Cerebellar nuclear complex (tissue), 1 donor: ENCODE measurements around the gene RPS24.
"Not testable (repeated sequence)": the region's sequence is repeated elsewhere in the genome, so short reads cannot be mapped to it uniquely, and the experiment has no call there.

Source experiments
- DNase-seq, 2 experiments: peaks; one replicate each; lab custom pipeline; 2025; lab: John Stamatoyannopoulos, UW

RPS24 gene

DNA sequence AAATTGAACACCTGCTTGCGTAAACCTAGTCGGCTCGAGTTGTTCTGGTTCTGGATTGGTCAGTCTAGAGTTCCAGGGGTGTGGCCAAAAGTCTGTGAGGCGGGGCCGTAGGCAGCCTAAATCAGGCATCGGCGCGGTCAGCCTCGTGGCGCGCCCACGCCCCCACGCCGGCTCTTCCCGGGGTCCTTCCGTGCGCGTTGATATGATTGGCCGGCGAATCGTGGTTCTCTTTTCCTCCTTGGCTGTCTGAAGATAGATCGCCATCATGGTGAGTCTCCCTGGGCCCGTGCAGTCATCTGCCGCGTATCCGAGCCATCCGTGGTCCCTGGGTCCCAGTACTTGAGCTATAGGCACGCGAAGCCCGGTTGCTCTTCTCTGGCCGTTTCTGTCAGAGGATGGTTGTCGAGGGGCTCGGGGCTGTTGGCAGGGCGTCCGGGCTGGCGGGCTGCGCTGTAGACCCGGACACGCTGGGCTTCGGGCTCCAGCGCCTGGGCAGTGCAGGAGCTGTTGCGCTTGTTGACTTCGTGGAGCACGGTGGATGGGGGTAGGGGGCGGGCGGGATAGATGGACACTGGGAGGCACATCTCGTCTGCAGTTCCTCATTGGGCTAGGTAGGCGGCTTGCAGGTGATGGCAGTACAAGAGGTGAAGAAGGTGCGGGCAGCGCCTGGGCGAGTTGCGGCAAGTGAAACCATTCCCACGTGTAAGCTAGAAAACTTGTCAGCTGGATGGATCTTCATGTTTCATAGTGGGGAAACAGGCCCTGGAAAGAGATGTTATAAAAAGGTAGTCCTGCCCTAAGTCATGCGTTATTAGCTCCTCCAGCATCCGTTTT is at the start of gene RPS24:
TSS of gene RPS24 (plus strand) at position 227 of the 834 bp plus-strand sequence. CDS start at position 266, 39 bp downstream.
- DNase-seq: peak; percentile 72 to 92

DNA sequence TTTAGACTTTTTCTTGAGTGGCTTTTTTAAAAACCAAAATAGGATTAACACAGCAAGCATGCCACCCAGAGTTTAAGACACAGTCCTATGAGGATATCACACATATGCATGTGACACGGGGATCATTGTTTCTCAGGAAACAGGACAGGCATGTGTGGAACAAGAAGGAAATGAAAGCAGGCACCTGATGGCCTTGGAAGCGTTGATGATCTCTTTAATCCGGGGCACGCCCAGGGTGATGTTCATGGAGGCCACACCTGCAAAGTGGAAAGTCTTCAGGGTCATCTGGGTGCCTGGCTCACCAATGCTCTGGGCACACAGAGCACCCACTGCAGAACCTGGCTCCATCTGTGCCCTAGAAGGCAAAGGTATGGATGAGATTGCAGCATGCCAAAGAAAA is 48.7 kb upstream of the RPS24 start:
- no peak for DNase-seq

DNA sequence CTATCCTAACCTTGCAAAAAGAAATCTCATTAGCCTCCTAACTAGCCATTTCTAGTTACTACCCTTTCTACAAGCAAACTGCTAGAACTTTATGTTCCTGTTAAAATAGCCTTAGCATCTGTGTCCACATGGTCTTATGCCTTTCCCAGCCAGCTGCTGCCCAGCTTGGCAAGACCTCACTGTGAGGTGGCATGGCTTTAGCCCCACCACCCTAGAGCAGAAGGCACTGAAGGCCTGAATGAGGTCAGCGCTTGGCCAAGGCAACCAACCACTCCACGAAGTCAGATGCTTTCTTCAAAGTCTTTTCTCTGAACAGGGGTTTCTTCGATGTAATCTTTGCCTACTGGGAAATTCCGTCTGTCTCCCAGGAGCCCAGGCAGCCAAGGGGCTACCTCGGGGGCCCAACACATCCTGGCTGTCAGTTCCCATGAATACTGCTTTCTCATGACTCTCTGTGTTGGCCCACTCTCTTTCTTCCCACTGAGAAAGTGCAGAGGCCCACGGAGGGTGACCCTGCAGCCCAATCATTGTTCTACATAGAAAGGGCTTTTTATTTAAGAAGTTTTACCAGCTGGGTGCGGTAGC is 45.9 kb upstream of the RPS24 start:
- no peak for DNase-seq

- DNase-seq: peak; percentile 25 to 65
Measured at GRCh38 chr10:77989081-77989724, 44.5 kb upstream of the RPS24 start.

DNA sequence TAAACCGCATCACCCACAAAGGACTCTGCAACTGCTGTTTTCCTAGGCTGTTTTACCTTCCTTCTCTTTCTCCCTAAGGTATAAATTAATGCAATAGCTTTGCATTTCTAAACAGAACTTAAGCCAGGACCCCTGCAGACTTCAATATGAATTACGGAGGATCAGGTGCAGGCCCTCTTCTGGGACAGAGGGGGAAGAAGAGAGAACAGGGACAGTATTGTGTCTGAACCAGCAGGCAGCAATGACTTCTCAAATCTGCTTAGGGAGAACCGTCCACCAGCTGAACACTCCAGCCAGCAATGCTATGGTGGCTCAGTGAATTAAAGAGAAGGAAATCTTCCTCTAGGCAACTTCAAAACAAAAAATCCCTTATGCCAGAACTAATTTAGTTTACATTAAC is 40.0 kb upstream of the RPS24 start:
- no peak for DNase-seq

DNA sequence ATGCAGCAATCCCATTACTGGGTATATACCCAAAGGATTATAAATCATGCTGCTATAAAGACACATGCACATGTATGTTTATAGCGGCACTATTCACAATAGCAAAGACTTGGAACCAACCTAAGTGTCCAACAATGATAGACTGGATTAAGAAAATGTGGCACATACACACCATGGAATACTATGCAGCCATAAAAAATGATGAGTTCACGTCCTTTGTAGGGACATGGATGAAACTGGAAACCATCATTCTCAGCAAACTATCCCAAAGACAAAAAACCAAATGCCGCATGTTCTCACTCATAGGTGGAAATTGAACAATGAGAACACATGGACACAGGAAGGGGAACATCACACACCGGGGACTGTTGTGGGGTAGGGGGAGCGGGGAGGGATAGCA is 34.9 kb upstream of the RPS24 start:
- not testable (repeated sequence) for DNase-seq

DNA sequence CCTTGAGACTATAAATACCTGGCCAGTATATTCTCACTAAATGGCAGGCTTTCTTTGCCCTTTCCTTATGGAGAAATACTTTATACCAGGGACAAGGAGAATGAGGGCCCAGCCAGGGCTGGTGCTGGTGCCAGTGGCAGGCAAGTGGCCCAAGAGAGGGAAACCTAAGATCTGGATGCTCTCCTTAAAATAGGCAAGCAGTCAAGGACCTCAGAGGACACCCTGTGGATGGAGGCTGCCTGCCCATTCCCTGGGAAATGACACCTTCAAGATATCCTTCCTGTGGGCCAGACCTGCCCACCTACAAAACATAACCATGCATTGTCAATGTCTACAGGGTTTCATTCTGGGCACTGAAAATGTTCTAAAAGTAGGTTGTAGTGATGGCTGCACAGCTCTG is 33.5 kb upstream of the RPS24 start:
- no peak for DNase-seq

DNA sequence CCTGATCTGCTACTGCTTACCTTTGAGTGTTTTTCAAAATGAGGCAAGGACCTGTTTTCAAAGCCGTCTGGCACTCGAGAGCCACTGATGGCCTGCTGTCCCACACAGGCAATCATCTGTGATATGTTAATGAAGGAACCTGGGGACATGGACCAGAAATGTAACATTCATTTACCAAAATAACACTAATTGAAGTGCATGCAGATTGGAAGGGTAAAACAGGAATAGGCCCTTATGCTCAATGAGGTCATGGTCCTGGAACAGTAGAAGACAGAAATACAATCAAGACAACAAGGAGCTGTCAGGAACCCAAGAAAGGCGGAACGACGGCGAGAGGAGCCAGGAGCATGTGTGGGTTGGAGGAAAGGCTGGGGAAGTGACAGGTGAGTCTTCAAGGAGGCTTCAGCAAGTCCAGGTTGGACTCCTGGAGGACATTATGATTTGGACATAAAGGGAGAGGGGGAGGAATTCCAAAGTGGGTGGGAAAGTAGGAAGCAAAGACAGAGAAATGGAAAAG is 32.6 kb upstream of the RPS24 start:
- DNase-seq: peak; percentile 27 to 47

DNA sequence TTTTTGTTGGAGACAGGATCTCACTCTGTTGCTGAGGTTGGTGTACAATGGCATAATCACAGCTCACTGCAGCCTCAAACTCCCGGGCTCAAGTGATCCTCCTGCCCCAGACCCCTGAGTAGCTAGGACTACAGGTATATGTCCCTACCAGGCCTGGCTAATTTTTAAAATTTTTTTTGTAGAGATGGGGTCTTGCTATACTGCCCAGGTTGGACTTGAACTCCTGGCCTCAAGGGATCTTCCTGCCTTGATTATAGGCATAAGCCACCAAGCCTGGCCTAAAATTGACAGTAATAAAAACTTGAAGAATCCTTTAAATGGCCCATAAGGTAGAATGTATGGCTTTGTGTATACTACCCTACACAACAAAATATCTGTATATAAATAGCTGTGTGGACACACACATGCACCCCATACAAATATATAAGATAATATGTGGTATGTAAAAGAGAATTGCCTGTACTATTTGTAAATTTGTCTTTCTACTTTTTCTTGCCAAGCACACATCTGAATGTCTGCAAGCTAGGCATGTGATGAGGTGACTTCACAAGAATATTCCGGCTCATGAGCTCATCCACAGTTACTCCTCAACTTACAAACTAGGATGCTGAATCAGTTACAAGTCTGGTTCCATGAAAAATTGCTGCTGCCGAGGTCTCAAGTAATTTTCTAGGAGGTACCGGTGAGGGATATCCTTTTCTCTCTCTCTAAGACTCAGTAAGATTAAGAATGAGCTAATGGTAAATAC is 30.9 kb upstream of the RPS24 start:
- no peak for DNase-seq

DNA sequence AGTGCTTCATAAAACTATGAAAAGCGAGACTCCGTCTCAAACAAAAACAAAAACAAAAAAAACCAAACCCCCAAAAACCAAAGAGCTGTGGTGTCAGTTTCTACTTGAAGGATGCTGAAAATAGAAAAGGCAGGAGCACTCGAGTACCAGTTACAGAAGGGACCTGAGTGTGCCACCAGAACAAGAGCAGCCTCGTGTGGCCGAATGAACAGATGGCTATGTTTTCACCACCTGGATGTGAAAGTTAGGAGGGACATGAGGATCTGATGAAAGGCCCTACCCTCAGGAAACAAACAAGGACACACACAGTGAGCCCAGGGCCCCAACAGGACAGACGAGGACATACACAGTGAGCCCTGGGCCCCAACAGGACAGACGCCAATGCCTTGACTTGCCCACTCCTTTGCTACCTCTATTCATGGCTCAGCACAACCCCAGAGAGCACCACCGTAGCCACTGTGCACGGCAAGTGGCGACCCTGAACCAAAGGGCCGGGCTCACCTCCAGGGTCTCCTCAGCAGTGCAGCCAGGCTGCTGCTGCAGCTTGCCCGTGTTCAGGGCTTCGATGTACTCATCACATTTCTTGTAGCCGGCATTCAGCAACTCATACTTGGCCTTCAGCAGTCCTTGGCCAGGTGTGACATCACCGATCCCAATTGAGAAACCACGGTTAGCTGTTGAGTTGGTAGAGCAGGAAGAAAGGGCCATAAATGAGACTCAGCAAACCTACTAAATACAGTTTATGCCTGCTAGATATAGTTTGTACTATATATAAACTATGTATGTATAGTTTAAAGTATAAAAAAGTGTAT is 29.2 kb upstream of the RPS24 start:
- peak in 1 of 2 experiments; percentile 6 for DNase-seq

DNA sequence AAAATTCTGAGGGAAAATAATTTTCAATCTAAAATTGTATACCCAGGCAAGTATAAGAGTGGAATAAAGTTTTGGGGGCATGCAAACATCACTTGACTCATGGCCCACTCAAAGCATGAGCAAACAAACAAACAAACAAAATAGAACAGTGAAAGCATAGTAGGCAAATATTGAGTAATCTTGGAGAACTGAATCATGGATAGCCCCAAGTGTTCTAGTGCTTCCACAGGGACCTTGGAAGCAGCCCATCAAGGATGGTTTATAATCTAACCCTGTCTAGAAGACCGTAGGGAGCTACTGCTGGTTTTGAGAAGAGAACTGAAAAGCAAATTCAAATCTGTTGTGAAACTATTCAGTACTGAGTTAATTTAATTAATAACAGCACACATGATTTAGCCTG is 26.5 kb upstream of the RPS24 start:
- no peak for DNase-seq

GRCh38 chr10:78009662-78010061 is 24.0 kb upstream of the RPS24 start:
- DNase-seq: no peak

DNA sequence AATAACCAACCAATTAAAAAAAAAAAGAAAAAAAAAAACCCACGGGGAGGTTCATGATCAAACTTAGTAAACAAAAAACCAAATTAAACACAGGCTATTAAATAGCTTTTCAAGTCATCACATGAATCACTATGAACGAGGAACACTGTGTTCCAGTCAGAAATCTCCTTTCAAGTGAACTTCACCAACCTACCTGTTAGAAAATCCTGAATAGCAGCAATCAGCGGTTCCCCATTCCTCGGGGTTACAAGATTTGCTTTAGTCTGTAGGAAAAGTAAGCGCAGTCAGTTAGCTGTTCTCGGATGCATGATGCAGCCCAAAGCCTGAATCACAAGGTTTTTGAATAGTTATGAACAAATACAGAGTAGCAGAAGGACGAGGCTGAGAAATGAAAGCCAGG is 23.4 kb upstream of the RPS24 start:
- DNase-seq: no peak

DNA sequence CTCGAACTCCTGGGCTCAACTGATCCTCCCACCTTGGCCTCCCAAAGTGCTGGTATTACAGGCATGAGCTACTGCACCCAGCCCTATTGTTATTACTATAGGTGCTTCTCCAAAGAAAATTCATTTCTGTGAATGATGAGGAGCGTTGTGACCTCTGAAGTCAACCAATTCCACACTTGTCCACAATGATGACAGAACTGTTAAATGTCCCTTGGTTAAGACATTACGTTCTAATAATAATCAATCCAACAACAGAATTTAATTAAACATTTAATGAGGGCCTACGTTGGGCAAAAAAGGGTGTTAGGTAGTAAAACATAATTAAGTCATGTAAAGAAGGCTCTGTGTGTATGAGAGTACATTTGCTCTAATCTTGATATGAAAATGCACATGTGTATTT is 22.6 kb upstream of the RPS24 start:
- DNase-seq: no peak

DNA sequence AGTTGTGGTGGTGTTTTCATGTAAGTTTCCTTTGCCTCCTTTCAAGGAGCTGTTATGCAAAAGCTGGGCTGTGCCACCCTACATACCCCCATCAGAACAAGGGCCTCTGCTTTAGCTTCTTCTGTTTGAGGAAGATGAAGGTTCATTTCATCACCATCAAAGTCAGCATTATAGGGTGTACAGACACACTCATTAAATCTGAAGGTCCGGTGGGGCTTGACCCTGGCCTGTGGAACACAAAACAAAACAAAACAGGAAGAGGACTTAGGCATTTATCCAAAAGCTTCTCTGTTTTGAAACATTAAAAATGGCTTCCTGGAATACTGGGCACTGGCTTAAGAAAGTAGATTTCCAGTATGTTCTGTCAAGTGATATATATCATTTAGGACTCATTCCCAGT is 20.1 kb upstream of the RPS24 start:
- DNase-seq: no peak

GRCh38 chr10:78015546-78015945 is 18.1 kb upstream of the RPS24 start:
- DNase-seq: no peak

GRCh38 chr10:78017856-78018255 is 15.8 kb upstream of the RPS24 start:
- DNase-seq: no peak

- no peak for DNase-seq
Measured at GRCh38 chr10:78019264-78019663, 14.4 kb upstream of the RPS24 start.

GRCh38 chr10:78021201-78021600 is 12.5 kb upstream of the RPS24 start:
- no peak for DNase-seq

- no peak for DNase-seq
Measured at GRCh38 chr10:78023741-78024140, 9.9 kb upstream of the RPS24 start.

GRCh38 chr10:78025685-78026364 is 7.8 kb upstream of the RPS24 start:
- DNase-seq: no peak
